Measurements from ENCODE around the gene AOPEP. TPM values are rescaled to one million over a fixed set of nuclear protein-coding genes. Genes with fewer than 3 reads are reported as not detected.

Gene AOPEP
- total RNA-seq, 1 experiment from 2014 or later = 119 TPM

DNA sequence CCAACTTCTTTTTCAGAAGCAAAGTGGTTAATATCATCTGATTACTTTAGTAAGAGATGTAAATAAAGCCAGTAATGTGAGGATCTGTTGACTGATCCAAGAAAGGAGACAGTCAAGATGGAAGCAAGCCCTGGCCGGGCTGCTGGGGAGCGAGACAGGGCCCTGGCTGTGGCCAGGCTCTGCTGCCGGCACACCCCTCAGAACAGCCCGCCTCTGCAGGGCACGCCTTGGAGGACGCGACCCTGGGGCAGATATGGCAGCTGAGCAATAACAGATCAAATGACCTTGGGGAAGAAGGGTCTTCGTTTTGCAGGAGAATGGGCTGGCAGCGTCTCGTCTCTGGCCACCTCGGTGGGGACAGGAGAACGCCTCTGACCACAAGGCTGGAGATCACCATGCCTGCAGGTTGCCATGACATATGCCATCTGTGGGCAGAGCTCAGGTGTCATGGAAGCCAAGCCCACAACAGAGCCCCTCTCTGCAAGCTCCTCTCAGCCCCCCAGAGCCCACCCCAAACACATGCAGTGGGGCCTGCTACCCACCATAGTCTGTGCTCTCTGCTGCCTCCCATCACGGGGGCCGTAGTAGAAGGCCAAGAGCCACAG lies 384.5 kb downstream of the AOPEP start:
- DNase-seq (ENCODE audit: low read depth) = no peak

DNA sequence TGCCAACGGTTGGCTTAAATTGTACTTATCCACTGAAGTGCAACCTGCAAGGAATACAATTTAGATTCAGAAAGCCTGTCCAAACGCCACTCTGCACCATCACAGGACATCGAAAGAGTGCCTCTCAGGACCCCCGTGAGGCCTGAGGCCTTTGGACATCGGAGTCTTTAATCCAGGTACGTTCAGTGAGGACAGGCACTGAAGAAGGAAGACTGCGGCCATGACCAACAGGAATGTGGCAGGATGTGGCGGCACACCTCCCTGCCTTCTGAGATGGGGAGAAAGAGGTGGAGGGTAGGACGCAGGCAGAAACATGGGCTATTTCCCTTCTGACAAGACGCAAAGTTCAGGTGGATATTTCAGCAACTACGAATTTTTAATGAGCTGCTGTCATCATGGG lies 385.2 kb downstream of the AOPEP start:
- DNase-seq (ENCODE audit: low read depth) = no peak

DNA sequence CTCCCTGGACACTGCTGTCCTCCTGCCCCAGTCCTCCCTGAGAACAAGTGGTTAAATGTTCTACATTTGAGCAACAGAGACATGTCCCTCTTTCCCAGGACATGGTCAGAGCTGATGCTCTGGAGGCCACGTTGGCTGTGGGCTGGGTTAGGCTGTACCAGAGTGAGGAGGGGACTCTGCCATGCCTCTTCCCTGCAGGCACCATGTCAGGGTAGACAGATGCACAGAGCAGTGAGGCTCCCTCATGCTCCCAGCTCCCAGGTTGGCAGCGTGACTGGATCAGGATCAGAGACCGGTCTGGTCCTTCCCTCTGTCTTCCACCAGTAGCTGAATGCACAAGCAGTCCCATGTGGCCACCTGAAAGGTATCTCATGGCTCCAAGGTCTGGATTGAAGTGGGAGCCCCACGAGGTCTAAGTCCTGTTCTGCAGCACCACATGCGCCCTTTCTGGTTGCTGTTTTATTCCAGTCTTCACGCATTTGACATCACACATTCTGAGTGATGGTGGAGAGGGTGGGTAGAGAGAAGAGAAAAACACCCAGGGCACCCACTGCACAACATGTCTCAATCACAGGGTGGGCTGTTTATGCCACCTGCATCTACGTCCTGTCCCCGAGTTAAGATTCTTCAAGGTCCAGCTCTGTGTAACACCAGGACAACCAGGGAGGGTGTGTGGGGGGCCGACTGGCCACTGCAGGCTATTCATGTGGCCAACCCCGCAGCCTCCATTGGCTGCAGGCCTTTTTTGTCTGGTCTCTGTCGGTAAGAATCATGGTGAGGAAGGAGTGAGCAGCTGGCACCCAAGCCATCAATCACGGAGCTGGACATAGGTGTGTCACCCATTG lies 386.2 kb downstream of the AOPEP start:
- DNase-seq (ENCODE audit: low read depth) = no peak

DNA sequence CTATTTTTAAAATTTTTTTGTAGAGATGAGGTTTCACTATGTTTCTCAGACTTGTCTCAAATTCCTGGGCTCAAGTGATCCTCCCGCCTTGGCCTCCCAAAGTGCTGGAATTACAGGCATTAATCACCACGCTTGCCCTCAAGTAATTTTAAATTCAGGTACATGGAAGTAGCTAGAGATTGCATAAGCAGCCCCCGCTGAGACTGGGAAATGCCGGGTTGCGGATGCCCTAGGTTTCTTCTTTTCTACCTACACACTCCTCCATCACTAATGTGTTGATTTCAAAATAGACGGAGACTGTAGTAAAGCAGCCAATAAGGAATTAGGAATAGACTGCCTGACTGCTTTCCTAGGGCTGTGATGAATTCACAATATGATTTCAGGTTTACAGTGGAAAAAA lies 388.6 kb downstream of the AOPEP start:
- no peak for DNase-seq (ENCODE audit: low read depth)

DNA sequence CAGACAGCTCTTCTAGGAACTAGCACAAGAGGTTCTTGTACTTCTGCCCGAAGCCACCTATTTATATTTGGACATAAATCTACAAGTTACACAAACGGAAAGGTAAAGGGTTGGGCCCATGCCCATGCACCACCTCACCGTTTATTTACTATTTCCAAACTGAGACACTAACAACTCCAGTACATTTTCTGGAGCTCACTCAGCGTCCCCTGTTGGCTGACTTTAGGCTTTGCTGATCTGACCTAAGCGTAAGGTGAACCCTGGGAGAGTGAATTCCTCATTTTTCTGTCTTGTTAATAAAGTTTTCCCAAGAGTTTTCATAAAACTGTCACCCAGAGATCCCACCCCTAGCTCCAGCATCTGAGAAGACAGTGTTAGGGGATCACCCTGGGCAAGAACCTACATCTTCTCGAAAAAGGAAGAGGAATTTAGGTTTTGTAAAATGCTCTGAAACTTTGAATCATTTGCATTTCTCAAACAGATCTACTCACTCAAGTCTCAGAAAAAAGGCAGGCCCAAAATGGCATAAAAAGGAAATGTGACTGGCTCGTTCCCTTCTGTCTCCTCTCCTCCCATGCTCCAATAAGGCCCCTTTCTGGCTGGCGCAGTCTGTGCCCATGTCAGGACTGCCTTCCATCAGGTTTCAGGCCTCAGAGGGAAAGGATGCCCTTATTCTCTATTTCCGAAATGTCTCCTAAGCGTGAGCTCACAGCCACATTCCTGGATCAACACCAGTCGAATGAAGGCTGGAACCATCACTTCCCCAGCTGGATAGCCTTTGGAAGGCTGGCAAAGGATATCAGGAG lies 389.7 kb downstream of the AOPEP start:
- DNase-seq (ENCODE audit: low read depth) = no peak

DNA sequence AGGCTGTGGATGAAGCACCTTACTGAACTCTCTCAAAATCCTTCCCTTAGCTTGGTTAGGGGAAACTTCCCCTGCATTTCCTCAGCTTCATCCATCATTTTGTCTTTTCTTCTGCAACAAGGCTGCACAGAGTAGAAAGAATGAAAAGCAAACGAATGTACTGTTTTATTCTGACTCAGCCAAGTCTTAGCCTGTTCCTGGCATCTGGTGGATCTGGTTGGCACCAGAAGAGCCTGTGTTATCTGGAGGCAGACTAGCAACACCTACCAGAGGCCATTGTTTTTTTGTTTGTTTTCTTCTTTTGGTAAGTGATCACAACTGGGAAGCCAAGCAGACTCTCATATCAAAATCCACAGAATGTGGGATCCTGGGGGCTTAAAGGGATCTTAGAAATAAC lies 390.3 kb downstream of the AOPEP start:
- DNase-seq (ENCODE audit: low read depth) = no peak

DNA sequence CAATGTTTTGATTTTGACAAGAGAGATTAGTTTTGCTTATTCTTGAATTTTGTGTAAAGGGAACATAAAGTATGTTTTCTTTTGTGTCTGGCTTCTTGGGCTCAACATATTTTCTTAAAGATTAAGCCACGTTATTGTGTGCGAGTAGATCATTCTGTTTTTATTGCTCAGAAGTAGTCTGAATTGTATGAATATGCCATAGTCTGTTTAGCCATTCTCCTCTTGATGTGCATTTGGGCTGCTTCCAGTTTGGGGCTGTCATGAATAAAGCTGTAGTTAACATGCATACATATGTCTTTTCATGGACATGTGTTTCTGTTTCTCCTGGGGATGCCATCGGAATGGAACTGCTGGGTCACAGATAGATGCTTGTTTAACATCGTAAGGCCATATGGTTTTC lies 392.1 kb downstream of the AOPEP start:
- DNase-seq (ENCODE audit: low read depth) = no peak

DNA sequence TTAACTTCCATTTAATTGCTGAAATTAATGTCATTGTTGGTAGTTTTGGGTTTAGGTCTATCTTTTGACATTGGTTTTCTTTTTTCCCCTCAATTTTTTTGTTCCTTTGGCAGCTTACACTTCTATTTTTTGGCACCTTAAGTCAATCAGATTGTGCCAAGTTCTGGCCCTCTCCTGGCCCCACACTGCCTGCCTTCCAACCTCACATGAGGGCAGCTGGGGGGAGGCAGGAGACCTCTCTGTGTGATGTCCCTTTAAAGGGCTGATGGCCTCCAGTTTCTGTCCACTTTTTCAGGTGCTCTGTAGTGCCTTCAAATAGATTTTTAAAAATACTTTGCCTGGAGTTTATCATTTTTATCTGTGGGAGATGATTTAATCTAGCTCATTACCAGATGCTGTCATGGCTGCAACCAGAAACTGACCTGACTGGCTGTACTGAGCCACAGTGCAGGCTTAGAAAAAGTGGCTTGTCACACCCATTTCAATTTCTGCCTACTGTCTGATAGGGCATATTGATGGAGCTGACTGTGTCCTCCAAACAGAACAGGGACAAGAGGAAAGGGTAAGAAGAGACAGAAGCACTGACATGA lies 394.4 kb downstream of the AOPEP start:
- no peak for DNase-seq (ENCODE audit: low read depth)

DNA sequence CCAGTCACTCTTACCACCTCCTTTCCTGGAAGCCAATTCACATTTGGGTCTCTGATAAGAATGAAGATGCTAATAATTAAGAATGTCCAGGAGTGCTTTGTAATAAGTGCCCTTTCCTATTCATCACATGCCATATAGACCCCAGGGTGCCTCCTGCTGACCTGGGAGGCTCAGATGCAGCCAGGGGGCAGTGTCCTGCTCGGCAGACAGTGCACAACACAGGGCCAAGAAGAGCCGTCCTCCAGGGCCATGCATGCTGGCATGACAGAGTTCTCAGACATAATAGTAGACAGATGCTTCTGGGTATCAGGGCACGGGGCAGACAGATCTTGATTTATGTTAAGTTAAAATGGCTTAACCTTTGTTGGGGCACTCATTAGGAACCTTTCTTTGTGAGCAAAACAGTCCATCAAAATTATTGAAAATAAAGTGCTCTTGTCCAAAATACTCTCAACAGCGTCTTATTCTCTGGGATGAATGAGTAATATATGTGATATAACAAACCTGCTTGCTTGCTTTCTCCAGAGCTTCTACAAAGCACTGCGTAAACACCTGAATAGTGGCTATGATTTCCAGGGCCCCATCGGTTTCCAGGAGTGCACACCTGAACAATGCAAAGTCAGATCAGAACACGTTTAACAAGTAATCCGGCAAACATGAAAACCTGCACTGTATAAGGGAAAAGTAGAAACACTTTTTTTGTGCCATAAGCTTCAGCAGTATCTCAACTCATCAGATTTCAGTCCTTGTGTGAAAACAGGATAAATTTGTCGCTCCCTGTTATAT lies 398.3 kb downstream of the AOPEP start:
- DNase-seq (ENCODE audit: low read depth) = no peak

DNA sequence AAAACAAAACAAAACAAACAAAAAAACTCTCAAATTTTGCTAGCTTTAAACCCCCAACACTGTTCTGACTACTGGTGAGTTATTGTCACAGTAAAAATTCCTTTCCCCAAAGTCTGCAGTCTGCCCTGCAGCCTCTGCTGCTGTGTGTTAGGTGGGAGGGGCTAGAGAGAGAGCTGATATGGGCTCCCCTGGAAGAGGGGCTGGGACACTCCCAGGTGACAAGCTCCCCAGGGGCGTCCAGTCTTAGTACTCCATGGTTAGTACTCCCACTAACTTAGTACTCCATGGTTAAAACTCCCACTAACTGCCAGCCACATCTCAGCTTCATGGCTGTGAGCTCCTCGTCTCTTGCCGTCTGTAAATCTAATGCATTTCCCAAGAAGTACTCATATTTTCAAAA lies 399.2 kb downstream of the AOPEP start:
- no peak for DNase-seq (ENCODE audit: low read depth)

DNA sequence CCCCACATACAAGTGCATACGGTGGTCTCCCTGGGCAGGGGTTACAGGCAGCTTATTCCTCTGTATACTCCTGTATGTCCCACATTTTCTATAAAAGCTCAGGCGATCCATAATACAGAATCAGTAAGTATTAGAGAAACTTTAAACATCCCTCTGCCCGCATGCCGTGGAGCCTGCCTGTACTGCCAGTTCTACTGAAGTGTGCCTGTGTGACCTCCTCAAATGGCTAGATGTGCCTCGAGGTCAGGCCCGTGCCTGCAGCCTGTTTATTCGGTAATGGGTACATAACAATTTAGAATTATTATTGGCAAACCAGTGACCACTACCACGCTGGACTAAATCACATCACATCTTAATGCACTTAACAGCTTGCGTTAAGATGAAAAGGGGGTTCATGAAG lies 400.2 kb downstream of the AOPEP start:
- DNase-seq (ENCODE audit: low read depth) = no peak

DNA sequence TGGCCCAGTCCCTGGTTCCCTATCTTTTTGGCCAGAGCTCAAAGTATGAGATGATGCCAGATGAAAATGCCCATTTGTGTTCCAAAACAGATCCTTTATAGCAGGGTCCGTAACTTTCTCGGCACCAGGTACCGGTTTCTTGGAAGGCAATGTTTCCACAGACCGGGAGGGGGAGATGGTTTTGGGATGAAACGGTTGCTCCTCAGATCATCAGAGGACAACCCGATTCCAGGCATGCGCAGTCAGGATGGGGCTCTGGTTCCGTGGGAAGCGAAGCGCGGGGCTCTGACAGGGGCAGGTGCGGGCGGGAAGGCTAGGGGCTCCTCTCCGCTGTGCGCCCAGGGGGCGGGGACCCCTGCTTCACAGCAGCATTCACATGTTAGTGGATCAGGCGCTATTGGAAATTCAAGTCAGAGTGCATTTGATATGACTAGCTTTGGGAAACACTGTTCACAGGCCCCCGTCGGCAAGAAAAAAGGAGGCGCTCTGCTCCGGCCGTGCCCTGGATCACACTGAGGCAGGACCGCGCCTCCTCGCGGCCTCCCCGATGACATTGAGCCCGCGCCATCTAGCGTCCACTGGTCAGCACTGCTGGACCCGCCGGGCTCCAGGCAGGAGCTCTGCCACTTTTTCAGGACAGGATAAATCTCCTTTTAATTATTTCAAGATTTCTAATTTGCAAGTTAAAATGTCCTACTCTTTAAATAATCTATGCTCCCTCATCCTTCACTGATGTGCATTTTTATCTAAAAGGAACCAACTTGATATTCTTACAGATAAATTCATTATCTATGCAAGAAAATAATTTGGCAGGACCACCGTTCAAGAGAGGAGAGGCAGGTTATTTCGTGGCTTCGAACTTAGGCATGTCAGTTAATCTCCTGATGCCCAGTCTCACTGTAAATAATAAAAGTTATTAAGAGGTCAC lies 401.0 kb downstream of the AOPEP start:
- DNase-seq (ENCODE audit: low read depth) = peak; percentile 76

DNA sequence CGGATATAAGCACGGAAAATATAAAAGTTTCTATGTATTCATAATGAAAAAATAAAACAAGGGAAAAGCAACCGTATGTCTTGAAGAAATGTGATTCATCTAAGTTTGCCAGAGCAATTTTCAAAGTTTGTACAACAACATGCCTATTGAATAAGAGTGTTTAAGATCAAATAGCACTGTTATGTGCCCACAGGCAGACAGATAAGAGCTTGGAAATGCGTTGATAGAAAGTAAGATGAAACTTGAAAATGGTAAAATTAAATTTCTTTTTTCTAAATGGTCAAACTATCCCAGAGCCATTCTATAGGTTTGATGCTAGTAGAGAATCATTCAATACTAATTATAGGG lies 401.7 kb downstream of the AOPEP start:
- DNase-seq (ENCODE audit: low read depth) = no peak

DNA sequence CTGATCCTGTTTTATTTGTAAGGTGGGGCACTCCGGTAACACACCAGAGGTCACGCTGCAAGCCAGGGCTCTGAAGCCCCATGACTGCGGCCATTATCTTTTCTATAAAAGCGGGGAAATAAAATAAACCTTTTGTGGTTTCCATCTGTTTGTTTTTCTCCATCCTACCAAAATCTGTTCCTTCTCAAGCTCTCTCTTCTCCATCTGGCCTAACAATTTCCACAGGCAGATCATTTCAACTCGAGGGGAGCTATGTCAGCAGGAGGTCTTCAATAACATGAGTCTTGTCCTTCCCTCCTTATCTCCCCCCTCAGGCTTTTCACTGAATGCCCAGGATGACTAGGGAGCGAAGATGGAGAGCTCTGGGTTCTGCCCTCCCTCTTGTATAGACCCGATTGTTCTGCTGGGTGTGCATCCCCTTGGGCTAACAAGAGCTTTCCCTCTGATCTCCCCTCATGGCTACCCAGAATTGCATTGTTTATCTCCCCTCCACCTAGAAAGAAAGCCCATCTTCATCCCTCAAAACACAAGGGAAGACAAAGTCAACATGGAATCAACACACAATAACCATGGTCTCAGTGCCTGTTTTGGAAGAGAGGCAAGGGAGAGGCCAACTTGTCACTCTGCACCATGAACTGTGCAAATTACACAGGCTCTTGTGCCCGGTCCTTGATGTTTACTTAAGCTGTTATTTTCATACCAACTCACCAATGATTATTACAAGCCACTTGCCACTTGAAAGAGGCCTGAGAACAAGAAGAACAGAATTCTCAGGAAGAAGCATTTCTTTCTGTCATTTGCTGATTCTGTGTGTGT lies 403.2 kb downstream of the AOPEP start:
- no peak for DNase-seq (ENCODE audit: low read depth)

DNA sequence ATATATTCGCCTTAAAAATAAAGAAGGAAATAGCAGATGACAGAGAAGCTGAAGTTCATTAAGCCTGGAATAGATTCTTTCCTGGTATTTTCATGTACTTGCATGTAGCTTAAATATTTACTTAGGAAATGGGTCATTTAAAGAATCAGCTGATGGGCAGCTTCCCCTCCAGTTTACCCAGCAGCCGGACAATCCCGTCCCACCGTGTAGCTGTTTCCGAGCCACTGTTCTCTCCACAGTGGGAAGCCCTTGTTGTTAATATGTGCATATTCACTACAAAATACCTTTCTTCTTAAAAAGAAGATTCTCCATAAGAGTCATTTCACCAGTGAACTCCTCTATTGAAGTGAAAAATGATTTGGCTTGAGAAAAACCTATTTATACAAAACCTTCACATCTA lies 404.0 kb downstream of the AOPEP start:
- no peak for DNase-seq (ENCODE audit: low read depth)

DNA sequence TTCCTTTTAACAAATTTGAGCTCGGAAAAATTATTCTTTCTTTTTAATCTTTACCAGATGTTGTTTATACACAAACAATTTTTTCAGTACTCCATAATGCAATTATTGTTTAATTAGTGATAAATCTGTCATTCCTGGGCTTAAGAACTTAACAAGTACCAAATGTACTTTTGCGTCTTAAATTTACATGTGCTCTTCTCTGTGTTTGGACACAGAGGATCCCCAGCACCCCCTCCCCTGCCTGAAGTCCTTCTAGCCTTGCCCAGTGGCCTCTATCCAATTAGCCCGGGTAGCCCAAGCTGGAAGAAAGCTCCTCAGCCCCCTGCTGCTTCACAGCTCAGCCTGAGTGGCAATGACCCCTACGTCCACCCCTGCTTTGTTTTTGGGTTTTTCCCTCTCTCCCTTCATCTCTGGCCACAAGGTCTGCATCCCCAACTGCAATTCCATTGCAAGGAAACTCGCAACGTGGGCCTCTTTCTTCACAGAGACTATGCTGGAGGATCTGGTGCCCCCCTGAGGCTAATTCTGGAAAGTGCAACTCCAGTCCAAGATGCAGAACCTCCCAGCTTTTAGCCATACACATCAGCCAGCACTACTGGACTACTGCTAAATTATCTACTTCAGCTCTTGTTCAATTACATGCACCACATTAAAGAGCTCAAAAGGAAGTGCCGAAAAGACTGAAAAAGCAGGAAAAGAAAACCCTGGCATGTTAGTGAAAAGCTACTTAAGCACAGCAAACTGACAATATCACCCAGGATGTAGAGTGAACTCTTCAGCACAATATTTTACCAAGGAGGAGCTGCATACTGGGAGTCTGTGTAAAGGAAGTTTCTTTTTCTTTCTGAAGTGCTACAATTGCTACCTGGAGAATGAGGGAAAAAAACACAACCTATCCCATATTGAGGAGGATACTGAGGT lies 404.8 kb downstream of the AOPEP start:
- peak; percentile 59 for DNase-seq (ENCODE audit: low read depth)

DNA sequence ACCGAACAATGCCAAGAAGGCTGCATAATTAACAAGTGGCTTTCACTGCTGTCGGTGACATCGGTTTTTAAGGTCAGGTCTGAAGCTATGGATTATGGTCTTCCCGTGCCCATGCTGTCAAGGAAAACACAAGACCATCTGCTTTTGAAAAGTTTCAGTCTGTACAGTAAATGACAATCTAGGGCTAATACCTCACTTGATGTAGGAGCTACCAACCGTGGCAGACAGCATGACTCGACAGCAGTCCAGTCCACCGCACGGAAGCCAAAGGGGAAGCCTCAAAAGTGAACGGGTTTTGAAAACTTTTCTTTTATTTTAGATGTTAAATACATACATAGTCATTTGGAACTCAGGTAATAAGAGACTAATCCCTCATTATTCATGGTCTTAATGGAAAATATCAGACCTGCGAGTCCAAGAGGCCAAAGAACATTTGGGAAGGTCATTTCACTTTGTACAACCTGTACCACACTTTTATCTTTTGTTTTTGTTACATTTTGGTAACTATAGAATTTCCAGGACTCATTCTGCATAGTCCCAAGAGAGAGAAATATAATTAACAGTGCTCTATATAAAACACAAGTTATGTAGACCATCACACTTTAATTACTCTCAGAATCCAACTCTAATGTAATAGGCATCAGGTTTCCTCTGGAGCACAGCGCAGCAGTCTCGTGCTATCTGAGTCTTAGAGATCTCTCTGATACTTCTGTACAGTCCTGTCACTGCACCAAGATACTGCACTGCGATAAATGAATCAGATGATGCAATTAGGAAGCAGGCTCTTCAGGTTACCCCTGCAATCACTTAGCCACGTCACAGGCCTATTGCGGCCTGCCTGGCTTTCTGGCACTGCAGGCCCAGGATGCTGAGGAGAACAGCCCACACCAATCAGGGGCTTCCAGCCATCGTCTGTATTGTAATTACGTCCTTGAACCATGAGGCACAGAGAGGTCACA lies 406.1 kb downstream of the AOPEP start:
- no peak for DNase-seq (ENCODE audit: low read depth)

All from RPMI7951 (cell line).